ENCODE results near the gene SLC48A1. TPM values are rescaled to one million over a fixed set of nuclear protein-coding genes. Genes with fewer than 3 reads are reported as not detected.

Gene SLC48A1
- total RNA-seq, 4 donors from 2014 or later = 14.9 to 21.5 (median 15.9) TPM

- Histone ChIP-seq H3K27me3 (no peaks in the 10 kb centered on the region), H3K36me3 (no peaks in the 10 kb centered on the region), H3K4me1 (peaks cover 0 to 13% (median 5%) of the 10 kb centered on the region in 4 donors), H3K4me3 (no peak overlapping the region), H3K9me3 (no peaks in the 10 kb centered on the region), H3K27ac (no peak overlapping the region)
- no peak for DNase-seq
- no peak for TF ChIP-seq POLR2A (IDR thresholded peaks at IDR 0.05)
- no peak for TF ChIP-seq CTCF (IDR thresholded peaks at IDR 0.05)
Measured at GRCh38 chr12:47769234-47770085, 3.6 kb upstream of the SLC48A1 start.

- DNase-seq = no peak
- Histone ChIP-seq H3K4me3 (no peak overlapping the region), H3K36me3 (no peaks in the 10 kb centered on the region), H3K27ac (no peak overlapping the region), H3K27me3 (no peaks in the 10 kb centered on the region), H3K4me1 (peaks cover 0 to 13% (median 5%) of the 10 kb centered on the region in 4 donors), H3K9me3 (no peaks in the 10 kb centered on the region)
- TF ChIP-seq CTCF (IDR thresholded peaks at IDR 0.05) (no peak), POLR2A (IDR thresholded peaks at IDR 0.05) (no peak)
Measured at GRCh38 chr12:47770086-47770726, 2.8 kb upstream of the SLC48A1 start.

DNA sequence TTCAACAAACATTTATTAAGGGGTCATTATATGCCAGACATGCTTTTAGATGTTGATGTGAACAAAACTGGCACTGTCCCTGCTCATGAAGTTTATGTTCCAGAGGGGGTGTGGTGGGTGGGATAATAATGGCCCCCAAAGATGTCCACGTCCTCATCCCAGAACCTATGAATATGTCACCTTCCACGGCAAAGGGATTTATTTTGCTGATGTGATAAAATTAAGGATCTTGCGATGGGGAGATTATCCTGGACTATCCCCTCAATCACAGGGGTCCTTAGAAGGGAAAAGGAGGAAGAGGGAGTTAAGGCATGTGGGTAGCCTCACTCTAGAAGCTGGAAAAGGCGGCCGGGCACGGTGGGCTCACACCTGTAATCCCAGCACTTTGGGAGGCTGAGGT is 1.7 kb upstream of the SLC48A1 start:
- no peak for TF ChIP-seq CTCF (IDR thresholded peaks at IDR 0.05)
- TF ChIP-seq POLR2A (IDR thresholded peaks at IDR 0.05) = no peak
- Histone ChIP-seq H3K27me3 (no peaks in the 10 kb centered on the region), H3K9me3 (no peaks in the 10 kb centered on the region), H3K4me1 (peaks cover 0 to 21% (median 5%) of the 10 kb centered on the region in 4 donors), H3K27ac (no peak overlapping the region), H3K4me3 (no peak overlapping the region), H3K36me3 (no peaks in the 10 kb centered on the region)
- no peak for DNase-seq

- no peak overlapping the region for H3K27ac ChIP-seq
- peak overlapping the region in 2 of 4 donors; percentile 97 to 100 for H3K4me3 ChIP-seq
Measured at GRCh38 chr12:47772094-47772660, 861 bp upstream of the SLC48A1 start.

GRCh38 chr12:47772738-47773061 is 338 bp upstream of the SLC48A1 start:
- no peaks in the 10 kb centered on the region for H3K36me3 ChIP-seq
- H3K4me3 ChIP-seq = peak overlapping the region; percentile 90 to 100 (median 98)
- peak overlapping the region in 3 of 4 donors; percentile 87 to 89 (median 88) for H3K27ac ChIP-seq
- no peaks in the 10 kb centered on the region for H3K9me3 ChIP-seq
- peaks cover 0 to 29% (median 5%) of the 10 kb centered on the region in 4 donors for H3K4me1 ChIP-seq
- no peaks in the 10 kb centered on the region for H3K27me3 ChIP-seq
- TF ChIP-seq POLR2A (IDR thresholded peaks at IDR 0.05) (no peak), CTCF (IDR thresholded peaks at IDR 0.05) (peak in 1 of 6 experiments; percentile 7)
- no peak for DNase-seq

More at GRCh38 chr12:47772094-47772660, 861 bp upstream of the SLC48A1 start:
- Histone ChIP-seq H3K9me3 (no peaks in the 10 kb centered on the region), H3K36me3 (no peaks in the 10 kb centered on the region), H3K27me3 (no peaks in the 10 kb centered on the region), H3K4me1 (peaks cover 0 to 26% (median 5%) of the 10 kb centered on the region in 4 donors)
- DNase-seq = no peak
- TF ChIP-seq CTCF (IDR thresholded peaks at IDR 0.05) (no peak), POLR2A (IDR thresholded peaks at IDR 0.05) (no peak)
